Neutrophil (primary cell): ENCODE data around the gene TSFM.

ENCODE experiments used
- H3K27ac ChIP-seq: fragments of 200-600 bp; sonication (generic); 2 replicates; pipeline ENCODE4 v1.5.1; 2016; ENCODE audit warnings: mild to moderate bottlenecking, moderate library complexity
- H3K27me3 ChIP-seq: fragments of 200-600 bp; sonication (generic); 2 replicates; pipeline ENCODE4 v1.6.0; 2016; ENCODE audit warnings: mild to moderate bottlenecking
- H3K36me3 ChIP-seq: fragments of 200-600 bp; sonication (generic); 2 replicates; pipeline ENCODE4 v1.5.1; 2017
- H3K4me1 ChIP-seq, 2 experiments: fragments of 200-600 bp in 1 of 2; sonication (generic) in 1 of 2; 1 replicate in 1 of 2; 2 replicates in 1 of 2; pipeline versions ENCODE4 v1.5.1 to v1.6.1; 2013 to 2016; ENCODE audit warnings: low read depth in 1 of 2, low read length in 1 of 2, mild to moderate bottlenecking in 1 of 2, moderate library complexity in 1 of 2; ENCODE audit not compliant: control insufficient read depth in 1 of 2, insufficient read depth in 1 of 2
- H3K4me3 ChIP-seq, 2 experiments: fragments of 200-600 bp in 1 of 2; sonication (generic) in 1 of 2; 1 replicate in 1 of 2; 2 replicates in 1 of 2; pipeline ENCODE4 v1.5.1; 2013 to 2016; ENCODE audit warnings: low read depth in 1 of 2, low read length in 1 of 2, mild to moderate bottlenecking in 1 of 2, moderate library complexity in 1 of 2
- H3K9me3 ChIP-seq: fragments of 200-600 bp; sonication (generic); 2 replicates; pipeline ENCODE4 v1.5.1; 2016
- CTCF ChIP-seq: fragments of 200-600 bp; sonication (generic); IDR thresholded peaks from 2 replicates; pipeline ENCODE4 v1.5.1; 2016; ENCODE audit warnings: antibody characterized with exemption

TSFM gene

GRCh38 chr12:57835366-57836288 is 53.0 kb downstream of the TSFM start:
- Histone ChIP-seq H3K9me3 (no peaks in the 10 kb centered on the region), H3K4me3 (peak overlapping the region; percentile 31 to 37), H3K36me3 (peaks cover 18% of the 10 kb centered on the region), H3K27ac (peak overlapping the region; percentile 72), H3K4me1 (peaks cover 90 to 93% of the 10 kb centered on the region in 2 experiments), H3K27me3 (no peaks in the 10 kb centered on the region)
- TF ChIP-seq CTCF = no peak

GRCh38 chr12:57836442-57837375 is 54.1 kb downstream of the TSFM start:
- Histone ChIP-seq H3K9me3 (no peaks in the 10 kb centered on the region), H3K27ac (peak overlapping the region; percentile 72), H3K4me1 (peaks cover 90 to 94% of the 10 kb centered on the region in 2 experiments), H3K36me3 (peaks cover 16% of the 10 kb centered on the region), H3K4me3 (peak overlapping the region; percentile 31 to 37), H3K27me3 (no peaks in the 10 kb centered on the region)
- TF ChIP-seq CTCF = no peak

- H3K36me3 ChIP-seq = peaks cover 10% of the 10 kb centered on the region
- H3K4me3 ChIP-seq = peak overlapping the region in 1 of 2 experiments; percentile 37
- no peaks in the 10 kb centered on the region for H3K27me3 ChIP-seq
- H3K4me1 ChIP-seq = peaks cover 95 to 97% of the 10 kb centered on the region in 2 experiments
- H3K9me3 ChIP-seq = no peaks in the 10 kb centered on the region
- no peak for TF ChIP-seq CTCF
- peak overlapping the region; percentile 72 for H3K27ac ChIP-seq
Measured at GRCh38 chr12:57837864-57838562, 55.4 kb downstream of the TSFM start.

GRCh38 chr12:57838594-57839302 is 56.2 kb downstream of the TSFM start:
- H3K4me3 ChIP-seq = peak overlapping the region; percentile 18 to 21
- no peaks in the 10 kb centered on the region for H3K9me3 ChIP-seq
- H3K36me3 ChIP-seq = peaks cover 11% of the 10 kb centered on the region
- H3K27me3 ChIP-seq = no peaks in the 10 kb centered on the region
- peak overlapping the region; percentile 72 for H3K27ac ChIP-seq
- TF ChIP-seq CTCF = no peak
- H3K4me1 ChIP-seq = peaks cover 96 to 97% of the 10 kb centered on the region in 2 experiments
